PFSK-1 (cell line): ENCODE measurements around the gene CHGA.

Experiments used
- FOXP2 ChIP-seq: optimal IDR thresholded peaks from 2 replicates; pipeline ENCODE3; 2011; ENCODE audit warnings: borderline replicate concordance, control low read depth, inconsistent platforms; ENCODE audit not compliant: insufficient read depth; ENCODE audit errors: extremely low read length, extremely low read depth
- POLR2AphosphoS5 ChIP-seq: IDR thresholded peaks from 2 replicates; pipeline ENCODE4 v1.6.1; 2012; ENCODE audit warnings: low read depth, mild to moderate bottlenecking, control low read depth, low read length, moderate library complexity
- REST ChIP-seq, 2 experiments: IDR thresholded peaks; 2 replicates each; pipeline versions ENCODE4 v1.6.1 to v1.8.0; 2011 to 2012; ENCODE audit warnings: low read depth in 2 of 2, low read length in 2 of 2, control low read depth in 1 of 2, inconsistent platforms in 1 of 2, mild to moderate bottlenecking in 1 of 2, moderate library complexity in 1 of 2; ENCODE audit not compliant: insufficient read depth in 1 of 2
- SIN3A ChIP-seq: IDR thresholded peaks from 2 replicates; pipeline ENCODE4 v1.6.1; 2012; ENCODE audit warnings: mild to moderate bottlenecking, low read length, moderate library complexity, borderline replicate concordance; ENCODE audit not compliant: insufficient read depth
- TAF1 ChIP-seq: IDR thresholded peaks from 2 replicates; pipeline ENCODE4 v1.6.1; 2012; ENCODE audit warnings: low read length, control low read depth, borderline replicate concordance; ENCODE audit not compliant: insufficient read depth

CHGA gene

GRCh38 chr14:92887157-92887556 lies 35.8 kb upstream of the CHGA start:
- TF ChIP-seq TAF1 = no peak
- no peak for TF ChIP-seq FOXP2
- TF ChIP-seq POLR2AphosphoS5 = no peak
- no peak for TF ChIP-seq SIN3A
- TF ChIP-seq REST (IDR thresholded peaks at IDR 0.05; ENCODE audit: insufficient read depth in 1 of 2, low read depth in 2 of 2, low read length in 2 of 2) = no peak

- TF ChIP-seq SIN3A = no peak
- TF ChIP-seq TAF1 = no peak
- no peak for TF ChIP-seq FOXP2
- no peak for TF ChIP-seq POLR2AphosphoS5
- no peak for TF ChIP-seq REST (IDR thresholded peaks at IDR 0.05; ENCODE audit: insufficient read depth in 1 of 2, low read depth in 2 of 2, low read length in 2 of 2)
Measured at GRCh38 chr14:92888896-92889295, 34.1 kb upstream of the CHGA start.

- no peak for TF ChIP-seq FOXP2
- no peak for TF ChIP-seq REST (IDR thresholded peaks at IDR 0.05; ENCODE audit: insufficient read depth in 1 of 2, low read depth in 2 of 2, low read length in 2 of 2)
- no peak for TF ChIP-seq SIN3A
- no peak for TF ChIP-seq POLR2AphosphoS5
- TF ChIP-seq TAF1 = no peak
Measured at GRCh38 chr14:92890830-92891588, 31.9 kb upstream of the CHGA start.

GRCh38 chr14:92892589-92892988 lies 30.4 kb upstream of the CHGA start:
- TF ChIP-seq POLR2AphosphoS5 = no peak
- no peak for TF ChIP-seq REST (IDR thresholded peaks at IDR 0.05; ENCODE audit: insufficient read depth in 1 of 2, low read depth in 2 of 2, low read length in 2 of 2)
- no peak for TF ChIP-seq FOXP2
- TF ChIP-seq TAF1 = no peak
- no peak for TF ChIP-seq SIN3A

GRCh38 chr14:92895352-92895878 lies 27.5 kb upstream of the CHGA start:
- TF ChIP-seq TAF1 = no peak
- no peak for TF ChIP-seq REST (IDR thresholded peaks at IDR 0.05; ENCODE audit: insufficient read depth in 1 of 2, low read depth in 2 of 2, low read length in 2 of 2)
- TF ChIP-seq SIN3A = no peak
- TF ChIP-seq POLR2AphosphoS5 = no peak
- TF ChIP-seq FOXP2 = no peak
